HEK293 (cell line): ENCODE data around the gene TEX261.
"Not testable (repeated sequence)": the region's sequence is repeated elsewhere in the genome, so short reads cannot be mapped to it uniquely, and the experiment has no call there.

Experiments
- CTCF ChIP-seq: fragments of 450-650 bp; formaldehyde crosslinking; IDR thresholded peaks from 2 replicates; pipeline ENCODE4 v1.5.1; 2016; ENCODE audit warnings: missing biosample characterization, missing genetic modification characterization
- ELK4 ChIP-seq: IDR thresholded peaks from 2 replicates; pipeline ENCODE4 v1.6.1; 2011; ENCODE audit warnings: mild to moderate bottlenecking, low read depth, low read length, borderline replicate concordance
- SETDB1 ChIP-seq: IDR thresholded peaks from one replicate; pipeline ENCODE4 v1.6.1; 2017; ENCODE audit warnings: mild to moderate bottlenecking, low read length, moderate library complexity, mixed read lengths; ENCODE audit not compliant: insufficient read length
- ZNF114 ChIP-seq: fragments of 450-650 bp; formaldehyde crosslinking; IDR thresholded peaks from 2 replicates; pipeline ENCODE4 v1.5.0; 2017; ENCODE audit warnings: missing biosample characterization, missing genetic modification characterization
- ZNF670 ChIP-seq: fragments of 450-650 bp; formaldehyde crosslinking; IDR thresholded peaks from 2 replicates; pipeline ENCODE4 v1.5.1; 2016; ENCODE audit warnings: missing biosample characterization, missing genetic modification characterization, low read depth
- ZNF776 ChIP-seq: fragments of 450-650 bp; formaldehyde crosslinking; IDR thresholded peaks from 2 replicates; pipeline ENCODE4 v1.5.0; 2017; ENCODE audit warnings: missing biosample characterization, missing genetic modification characterization, borderline replicate concordance
- ZNF837 ChIP-seq: fragments of 450-650 bp; formaldehyde crosslinking; IDR thresholded peaks from 2 replicates; pipeline ENCODE4 v1.5.1; 2016; ENCODE audit warnings: missing biosample characterization, missing genetic modification characterization

GRCh38 chr2:70999931-71000330, 5.3 kb upstream of the TEX261 start:
- TF ChIP-seq ZNF670 (tag by site-specific recombination); ZNF114 (tag by site-specific recombination); CTCF; ZNF776 (tag by site-specific recombination); ELK4; SETDB1; ZNF837 (tag by site-specific recombination): not testable (repeated sequence)
